Measurements from ENCODE around the gene SEPTIN7.

- TF ChIP-seq EZH2 (IDR thresholded peaks at IDR 0.05; ENCODE audit: low read length, unreplicated experiment) (no peak), CTCF (conservative IDR thresholded peaks at IDR 0.05; ENCODE audit: low read depth, low read length) (no peak), EZH2phosphoT487 (IDR thresholded peaks at IDR 0.05; ENCODE audit: borderline replicate concordance, low read length) (no peak)
Measured at GRCh38 chr7:35776686-35777085, 24.2 kb upstream of the SEPTIN7 start.

All from PC-3 (cell line).